Measurements from ENCODE around the gene ZNF319. TPM values are rescaled to one million over a fixed set of nuclear protein-coding genes. Genes with fewer than 3 reads are reported as not detected.
A peak's percentile ranks its signal among the peaks of the same experiment; 100 is the strongest.

Gene ZNF319
- total and polyA plus RNA-seq, 2 donors from 2014 or later: 2.9 to 10.9 TPM

DNA sequence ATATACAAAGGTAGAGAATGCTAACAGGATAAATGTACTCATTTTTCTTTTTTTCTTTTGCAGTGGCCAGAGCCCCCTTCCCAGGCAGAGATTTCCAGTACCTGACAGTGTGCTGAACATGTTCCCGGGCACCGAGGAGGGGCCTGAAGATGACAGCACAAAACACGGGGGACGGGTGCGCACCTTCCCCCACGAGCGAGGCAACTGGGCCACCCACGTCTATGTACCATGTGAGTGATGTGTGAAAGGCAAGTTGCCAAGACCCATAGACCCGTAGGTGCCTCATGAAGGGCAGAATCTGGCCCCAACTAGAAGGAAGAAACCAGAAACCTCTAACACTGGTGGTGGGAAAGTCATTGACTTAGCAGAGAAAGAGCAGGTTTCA, 1.9 kb upstream of the ZNF319 start:
- FAIRE-seq: no peak
- intact Hi-C loops (cut with DNase I): loop anchor here (10.0 kb wide), 1 partner anchor 428 kb away; no protein-coding TSS in a partner anchor

DNA sequence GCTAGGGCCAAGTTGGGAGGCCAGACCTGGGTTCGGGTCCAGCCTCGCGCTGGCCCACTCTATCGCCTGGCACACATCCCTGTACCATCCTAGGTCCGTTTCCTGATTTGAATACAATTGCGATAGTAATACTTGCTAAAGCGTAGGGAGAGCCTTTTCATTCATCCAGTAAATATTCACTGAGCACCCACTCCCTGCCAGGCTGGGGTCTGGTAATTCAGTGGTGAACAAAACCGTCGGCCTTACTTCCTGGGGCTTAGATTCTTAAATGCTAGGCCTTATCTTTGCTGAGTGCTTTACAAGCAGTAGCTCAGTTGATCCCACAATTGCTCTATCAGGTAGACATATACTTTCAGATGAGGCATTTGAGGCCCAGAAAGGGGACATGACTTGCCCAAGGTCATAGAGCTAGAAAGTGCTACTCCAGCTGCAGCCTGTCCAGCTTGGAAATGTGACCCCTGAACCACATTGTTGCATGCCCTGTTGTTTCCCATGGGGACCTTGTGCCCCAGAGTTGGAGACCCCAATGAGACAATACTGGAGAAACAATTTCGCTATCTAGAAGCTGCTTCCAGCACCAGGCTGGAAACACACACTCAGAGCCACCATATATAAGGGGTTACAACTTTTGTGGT, 1.4 kb upstream of the ZNF319 start:
- peak overlapping the region in 2 of 3 donors; percentile 71 to 82 for H3K4me3 ChIP-seq (ENCODE audit: low read length in 3 of 3)
- no peaks in the 10 kb centered on the region for H3K9me3 ChIP-seq (ENCODE audit: control insufficient read depth in 2 of 3, insufficient read depth in 1 of 3, low read length in 3 of 3)
- TF ChIP-seq, protein P1, sequence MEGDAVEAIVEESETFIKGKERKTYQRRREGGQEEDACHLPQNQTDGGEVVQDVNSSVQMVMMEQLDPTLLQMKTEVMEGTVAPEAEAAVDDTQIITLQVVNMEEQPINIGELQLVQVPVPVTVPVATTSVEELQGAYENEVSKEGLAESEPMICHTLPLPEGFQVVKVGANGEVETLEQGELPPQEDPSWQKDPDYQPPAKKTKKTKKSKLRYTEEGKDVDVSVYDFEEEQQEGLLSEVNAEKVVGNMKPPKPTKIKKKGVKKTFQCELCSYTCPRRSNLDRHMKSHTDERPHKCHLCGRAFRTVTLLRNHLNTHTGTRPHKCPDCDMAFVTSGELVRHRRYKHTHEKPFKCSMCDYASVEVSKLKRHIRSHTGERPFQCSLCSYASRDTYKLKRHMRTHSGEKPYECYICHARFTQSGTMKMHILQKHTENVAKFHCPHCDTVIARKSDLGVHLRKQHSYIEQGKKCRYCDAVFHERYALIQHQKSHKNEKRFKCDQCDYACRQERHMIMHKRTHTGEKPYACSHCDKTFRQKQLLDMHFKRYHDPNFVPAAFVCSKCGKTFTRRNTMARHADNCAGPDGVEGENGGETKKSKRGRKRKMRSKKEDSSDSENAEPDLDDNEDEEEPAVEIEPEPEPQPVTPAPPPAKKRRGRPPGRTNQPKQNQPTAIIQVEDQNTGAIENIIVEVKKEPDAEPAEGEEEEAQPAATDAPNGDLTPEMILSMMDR (IDR thresholded peaks at IDR 0.05; ENCODE audit: borderline replicate concordance, extremely low read depth, insufficient read depth): no peak
- FAIRE-seq: no peak
- peaks cover 0 to 12% (median 5%) of the 10 kb centered on the region in 3 donors for H3K36me3 ChIP-seq (ENCODE audit: control insufficient read depth in 2 of 3, insufficient read depth in 3 of 3, low read length in 3 of 3)
- no peaks in the 10 kb centered on the region for H3K27me3 ChIP-seq (ENCODE audit: control insufficient read depth, insufficient read depth, low read length)
- intact Hi-C loops (cut with DNase I): loop anchor here (10.0 kb wide), 1 partner anchor 427 kb away; no protein-coding TSS in a partner anchor
- H3K27ac ChIP-seq (ENCODE audit: low read depth in 2 of 2, low read length in 2 of 2): no peak overlapping the region
- DNase-seq: peak in 2 of 5 donors; percentile 15 to 34
- peaks cover 3 to 20% (median 5%) of the 10 kb centered on the region in 3 donors for H3K4me1 ChIP-seq (ENCODE audit: control insufficient read depth in 2 of 3, insufficient read depth in 2 of 3, low read depth in 1 of 3, low read length in 3 of 3)
- peak overlapping the region in 1 of 3 donors; percentile 59 for H3K9ac ChIP-seq (ENCODE audit: low read length in 3 of 3)

More for the DNA sequence above, 1.9 kb upstream of the ZNF319 start:
- peaks cover 0 to 7% (median 3%) of the 10 kb centered on the region in 3 donors for H3K36me3 ChIP-seq (ENCODE audit: control insufficient read depth in 2 of 3, insufficient read depth in 3 of 3, low read length in 3 of 3)
- H3K27ac ChIP-seq (ENCODE audit: low read depth in 2 of 2, low read length in 2 of 2): no peak overlapping the region
- H3K9me3 ChIP-seq (ENCODE audit: control insufficient read depth in 2 of 3, insufficient read depth in 1 of 3, low read length in 3 of 3): no peaks in the 10 kb centered on the region
- H3K4me1 ChIP-seq (ENCODE audit: control insufficient read depth in 2 of 3, insufficient read depth in 2 of 3, low read depth in 1 of 3, low read length in 3 of 3): peaks cover 3 to 20% (median 5%) of the 10 kb centered on the region in 3 donors
- no peak overlapping the region for H3K4me3 ChIP-seq (ENCODE audit: low read length in 3 of 3)
- TF ChIP-seq, protein P1 (IDR thresholded peaks at IDR 0.05; ENCODE audit: borderline replicate concordance, extremely low read depth, insufficient read depth): no peak
- H3K27me3 ChIP-seq (ENCODE audit: control insufficient read depth, insufficient read depth, low read length): no peaks in the 10 kb centered on the region
- DNase-seq: peak in 2 of 5 donors; percentile 40 to 61
- no peak overlapping the region for H3K9ac ChIP-seq (ENCODE audit: low read length in 3 of 3)

DNA sequence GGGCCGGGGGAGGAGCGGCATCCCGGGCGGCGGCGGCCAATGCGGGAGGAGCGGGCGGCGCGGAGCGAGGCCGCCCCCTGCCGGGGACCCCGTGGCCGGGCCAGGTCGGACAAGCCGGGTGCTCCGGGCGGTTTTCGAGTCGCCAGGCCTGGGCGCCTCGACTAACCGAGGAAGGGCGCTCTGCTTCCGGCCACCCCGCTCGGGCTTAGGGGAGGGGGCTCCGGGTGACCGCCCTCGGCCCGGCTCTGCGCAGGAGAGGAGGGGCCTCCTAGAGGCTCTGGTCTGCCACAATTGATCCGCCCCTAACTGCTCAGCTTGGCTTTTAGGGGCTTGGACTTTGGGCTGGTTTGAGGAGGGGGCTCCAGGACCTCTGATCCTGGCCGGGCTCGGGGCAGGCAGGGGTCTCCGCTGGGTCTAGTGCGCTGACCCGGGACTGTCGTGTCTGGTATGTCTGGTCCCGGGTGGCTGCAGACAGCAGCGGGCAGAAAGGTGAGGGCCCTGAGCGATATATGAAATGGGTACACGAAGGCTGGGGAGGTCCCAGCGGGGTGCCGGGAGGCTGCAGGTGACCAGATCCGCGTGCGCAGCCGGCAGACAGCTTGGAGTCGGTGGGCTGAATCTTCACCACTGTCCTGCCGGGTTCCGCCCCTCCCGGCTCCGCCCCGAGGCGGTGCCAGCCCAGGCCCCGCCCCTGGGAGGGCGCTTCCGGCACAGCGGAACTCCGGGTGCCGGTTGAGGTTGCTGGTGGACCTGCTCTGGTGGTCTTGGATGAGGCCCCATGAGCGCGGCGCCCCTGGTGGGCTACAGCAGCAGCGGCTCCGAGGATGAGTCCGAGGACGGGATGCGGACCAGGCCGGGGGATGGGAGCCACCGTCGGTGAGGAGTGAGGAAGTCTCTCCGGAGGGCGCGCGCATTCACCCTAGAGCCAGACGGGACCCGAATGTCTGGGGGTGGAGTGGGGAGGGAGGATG, 519 bp upstream of the ZNF319 start, which contains the start of gene USB1:
TSS of gene USB1 (plus strand) at position 702 of the 971 bp plus-strand sequence. CDS start at position 779, 77 bp downstream.
- H3K9me3 ChIP-seq (ENCODE audit: control insufficient read depth in 2 of 3, insufficient read depth in 1 of 3, low read length in 3 of 3): no peaks in the 10 kb centered on the region
- FAIRE-seq (no peak), DNase-seq (peak; percentile 93 to 96 (median 95))
- peaks cover 0 to 13% (median 5%) of the 10 kb centered on the region in 3 donors for H3K36me3 ChIP-seq (ENCODE audit: control insufficient read depth in 2 of 3, insufficient read depth in 3 of 3, low read length in 3 of 3)
- TF ChIP-seq, protein P1 (IDR thresholded peaks at IDR 0.05; ENCODE audit: borderline replicate concordance, extremely low read depth, insufficient read depth): peak; percentile 75
- H3K9ac ChIP-seq (ENCODE audit: low read length in 3 of 3): peak within 1 kb of the TSS in 2 of 3 donors; percentile 69 to 72
- H3K4me3 ChIP-seq (ENCODE audit: low read length in 3 of 3): peak within 1 kb of the TSS; percentile 62 to 82 (median 78)
- peak within 1 kb of the TSS; percentile 85 to 86 for H3K27ac ChIP-seq (ENCODE audit: low read depth in 2 of 2, low read length in 2 of 2)
- no peaks in the 10 kb centered on the region for H3K27me3 ChIP-seq (ENCODE audit: control insufficient read depth, insufficient read depth, low read length)
- H3K4me1 ChIP-seq (ENCODE audit: control insufficient read depth in 2 of 3, insufficient read depth in 2 of 3, low read depth in 1 of 3, low read length in 3 of 3): peaks cover 3 to 20% (median 5%) of the 10 kb centered on the region in 3 donors
- intact Hi-C loops (cut with DNase I): loop anchor here (10.0 kb wide), 1 partner anchor 426 kb away; no protein-coding TSS in a partner anchor
